Endometrial microvascular endothelial cells (primary cell): Measurements from ENCODE around the gene RPUSD3. TPM values are rescaled to one million over a fixed set of nuclear protein-coding genes. Genes with fewer than 3 reads are reported as not detected.

Experiments used
- in situ Hi-C: cut with HindIII; loops from 2 replicates; pipeline ENCODE4 v1.10.0; 2017; ENCODE audit warnings: low sequenced_read_pairs, low pct_unique_long_range_greater_than_20kb; ENCODE audit errors: inconsistent ontology term
- total RNA-seq: library from RNA; depleted of rRNA; stranded (reverse); fragments of >200 nt; gene quantifications from one replicate; pipeline ENCODE4 v1.2.3, GENCODE V29; 2015; ENCODE audit errors: inconsistent ontology term

Gene RPUSD3
- total RNA-seq, 1 donor from 2014 or later: 53.1 TPM

- in situ Hi-C loops: no loop called here
These were observed 5.0 kb downstream of the RPUSD3 start for GRCh38 chr3:9838856-9839255.

GRCh38 chr3:9837701-9838582 is 5.9 kb downstream of the RPUSD3 start:
- in situ Hi-C loops: no loop called here

- in situ Hi-C loops: no loop called here
These were observed 9.1 kb downstream of the RPUSD3 start for GRCh38 chr3:9834520-9835380.

GRCh38 chr3:9833078-9833477 is 10.7 kb downstream of the RPUSD3 start:
- in situ Hi-C loops: no loop called here

- in situ Hi-C loops: no loop called here
These were observed 12.6 kb downstream of the RPUSD3 start for GRCh38 chr3:9831253-9831652.

- in situ Hi-C loops: no loop called here
These were observed 14.7 kb downstream of the RPUSD3 start for GRCh38 chr3:9828801-9829755.

- in situ Hi-C loops: no loop called here
These were observed 16.8 kb downstream of the RPUSD3 start for GRCh38 chr3:9826815-9827573.

- in situ Hi-C loops: no loop called here
These were observed 18.3 kb downstream of the RPUSD3 start for GRCh38 chr3:9825451-9826040.

GRCh38 chr3:9820946-9821345 is 22.9 kb downstream of the RPUSD3 start:
- in situ Hi-C loops: no loop called here

GRCh38 chr3:9820543-9820942 is 23.3 kb downstream of the RPUSD3 start:
- in situ Hi-C loops: no loop called here

GRCh38 chr3:9818666-9819335 is 25.0 kb downstream of the RPUSD3 start:
- in situ Hi-C loops: no loop called here

GRCh38 chr3:9817436-9817835 is 26.4 kb downstream of the RPUSD3 start:
- in situ Hi-C loops: no loop called here

- in situ Hi-C loops: no loop called here
These were observed 27.8 kb downstream of the RPUSD3 start for GRCh38 chr3:9815986-9816385.

GRCh38 chr3:9812870-9813483 is 30.8 kb downstream of the RPUSD3 start:
- in situ Hi-C loops: no loop called here

- in situ Hi-C loops: no loop called here
These were observed 33.0 kb downstream of the RPUSD3 start for GRCh38 chr3:9810846-9811245.

- in situ Hi-C loops: no loop called here
These were observed 33.4 kb downstream of the RPUSD3 start for GRCh38 chr3:9810433-9810770.
